Measurements from ENCODE around the gene METTL23. TPM values are rescaled to one million over a fixed set of nuclear protein-coding genes. Genes with fewer than 3 reads are reported as not detected.

Gene METTL23
- total RNA-seq, 1 experiment from 2014 or later: 58.7 TPM

- POLR2A ChIA-PET (ENCODE audit: unreplicated experiment): no interaction called here
- no peak overlapping the region for H3K27ac ChIP-seq (ENCODE audit: low read length)
- peaks cover 7% of the 10 kb centered on the region for H3K36me3 ChIP-seq (ENCODE audit: low read depth, low read length)
- intact Hi-C loops (cut with micrococcal nuclease): no loop called here
- H3K9ac ChIP-seq (ENCODE audit: low read length): no peak overlapping the region
- no peaks in the 10 kb centered on the region for H4K20me1 ChIP-seq (ENCODE audit: low read length)
- no TSS peak for BruUV-seq (replicated peaks)
- H3F3A ChIP-seq (ENCODE audit: low read length, unreplicated experiment): no peaks in the 10 kb centered on the region
- CTCF ChIA-PET: no interaction called here
- no peak overlapping the region for H2AFZ ChIP-seq (ENCODE audit: low read length)
- no peaks in the 10 kb centered on the region for H3K9me3 ChIP-seq (ENCODE audit: low read length)
- H3K79me2 ChIP-seq (ENCODE audit: low read length): no peaks in the 10 kb centered on the region
- no peaks in the 10 kb centered on the region for H3K4me1 ChIP-seq (ENCODE audit: insufficient read depth, low read length)
- H3K9me2 ChIP-seq (replicated peaks; ENCODE audit: low read length): no peaks in the 10 kb centered on the region
- H3K4me3 ChIP-seq (ENCODE audit: low read length): no peak overlapping the region
- H3K27me3 ChIP-seq (ENCODE audit: low read length): no peaks in the 10 kb centered on the region
- H3K4me2 ChIP-seq (ENCODE audit: low read length): no peak overlapping the region
- ATAC-seq (no peak), DNase-seq (no peak)
- no peak for TF ChIP-seq CTCF (conservative IDR thresholded peaks at IDR 0.05; ENCODE audit: low read depth, low read length)
- no peak for TF ChIP-seq EZH2 (IDR thresholded peaks at IDR 0.05; ENCODE audit: low read length, unreplicated experiment)
- no peak for TF ChIP-seq EZH2phosphoT487 (IDR thresholded peaks at IDR 0.05; ENCODE audit: borderline replicate concordance, low read length)
Observed at GRCh38 chr17:76752006-76752405, 25.4 kb downstream of the METTL23 start.

DNA sequence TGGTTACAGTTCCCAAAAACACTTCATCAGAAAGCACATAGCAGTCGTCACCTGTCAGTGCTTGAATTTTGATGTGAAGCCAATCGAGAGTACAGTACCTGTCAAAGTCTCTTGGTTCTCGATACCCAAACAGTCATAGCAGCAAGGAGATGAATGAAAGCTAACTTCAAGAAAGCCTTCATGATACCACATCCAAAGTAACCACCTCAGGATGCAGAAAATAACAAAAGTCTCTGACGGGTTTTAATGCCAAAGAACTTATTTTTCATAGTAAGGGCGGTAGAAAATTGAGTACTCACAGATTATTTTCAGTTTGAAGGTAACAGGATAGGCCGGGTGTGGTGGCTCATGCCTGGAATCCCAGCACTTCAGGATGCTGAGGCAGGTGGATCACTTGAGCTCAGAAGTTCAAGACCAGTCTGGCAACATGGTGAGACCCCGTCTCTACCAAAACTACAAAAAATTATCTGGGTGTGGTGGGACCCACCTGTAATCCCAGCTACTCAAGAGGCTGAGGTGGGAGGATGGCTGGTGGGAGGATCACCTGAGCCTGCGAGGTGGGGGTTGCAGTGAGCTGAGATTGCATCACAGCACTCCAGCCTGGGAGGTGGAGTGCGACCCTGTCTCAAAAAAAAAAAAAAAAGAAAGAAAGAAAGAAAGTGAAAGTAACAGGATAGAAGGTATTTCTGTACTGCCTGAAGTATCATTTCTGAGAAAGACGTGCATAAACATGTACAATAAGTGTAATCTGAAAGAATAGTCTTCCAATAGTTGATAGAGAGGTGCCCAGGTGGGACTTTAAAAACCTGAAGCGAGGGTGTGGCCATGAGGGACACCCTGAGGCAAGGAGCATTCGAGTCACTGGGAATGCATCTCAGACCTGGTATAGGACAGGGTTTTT lies 26.7 kb downstream of the METTL23 start:
- Histone ChIP-seq H3K9me3 (ENCODE audit: low read length) (no peaks in the 10 kb centered on the region), H4K20me1 (ENCODE audit: low read length) (no peaks in the 10 kb centered on the region), H2AFZ (ENCODE audit: low read length) (no peak overlapping the region), H3K27me3 (ENCODE audit: low read length) (no peaks in the 10 kb centered on the region), H3F3A (ENCODE audit: low read length, unreplicated experiment) (no peaks in the 10 kb centered on the region), H3K4me3 (ENCODE audit: low read length) (no peak overlapping the region), H3K4me1 (ENCODE audit: insufficient read depth, low read length) (no peaks in the 10 kb centered on the region), H3K4me2 (ENCODE audit: low read length) (no peak overlapping the region), H3K9ac (ENCODE audit: low read length) (no peak overlapping the region), H3K79me2 (ENCODE audit: low read length) (no peaks in the 10 kb centered on the region), H3K36me3 (ENCODE audit: low read depth, low read length) (peaks cover 12% of the 10 kb centered on the region), H3K9me2 (replicated peaks; ENCODE audit: low read length) (no peaks in the 10 kb centered on the region), H3K27ac (ENCODE audit: low read length) (no peak overlapping the region)
- ChIA-PET POLR2A (ENCODE audit: unreplicated experiment) (no interaction called here), CTCF (no interaction called here)
- no peak for ATAC-seq
- intact Hi-C loops (cut with micrococcal nuclease): no loop called here
- peak; percentile 14 for DNase-seq
- TF ChIP-seq EZH2 (IDR thresholded peaks at IDR 0.05; ENCODE audit: low read length, unreplicated experiment): no peak
- no peak for TF ChIP-seq CTCF (conservative IDR thresholded peaks at IDR 0.05; ENCODE audit: low read depth, low read length)
- no peak for TF ChIP-seq EZH2phosphoT487 (IDR thresholded peaks at IDR 0.05; ENCODE audit: borderline replicate concordance, low read length)
- BruUV-seq (replicated peaks): no TSS peak

DNA sequence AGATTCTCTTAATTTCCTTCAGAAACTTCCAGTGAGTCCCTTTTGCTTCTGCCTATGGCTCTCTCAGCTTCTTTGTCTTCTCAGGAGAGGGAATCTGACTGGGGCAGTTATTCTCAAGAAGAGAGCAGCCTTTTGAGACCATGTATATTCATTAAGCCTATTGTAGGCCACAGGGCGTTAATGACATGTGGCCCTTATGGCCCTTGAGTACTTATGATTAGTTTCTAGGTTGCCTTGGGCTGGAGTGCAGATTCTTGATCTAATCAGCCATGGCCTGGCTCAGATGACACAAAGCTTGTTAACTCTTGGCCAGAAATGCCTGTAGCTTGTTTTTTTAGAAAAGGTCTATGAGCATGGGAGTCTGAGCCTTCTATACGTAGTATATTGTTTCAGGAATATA lies 28.6 kb downstream of the METTL23 start:
- Histone ChIP-seq H3K4me2 (ENCODE audit: low read length) (no peak overlapping the region), H3K9ac (ENCODE audit: low read length) (no peak overlapping the region), H3K27me3 (ENCODE audit: low read length) (no peaks in the 10 kb centered on the region), H2AFZ (ENCODE audit: low read length) (no peak overlapping the region), H3K4me1 (ENCODE audit: insufficient read depth, low read length) (no peaks in the 10 kb centered on the region), H3K36me3 (ENCODE audit: low read depth, low read length) (peaks cover 8% of the 10 kb centered on the region), H3K27ac (ENCODE audit: low read length) (no peak overlapping the region), H3K4me3 (ENCODE audit: low read length) (no peak overlapping the region), H3K9me3 (ENCODE audit: low read length) (no peaks in the 10 kb centered on the region), H3F3A (ENCODE audit: low read length, unreplicated experiment) (no peaks in the 10 kb centered on the region), H3K79me2 (ENCODE audit: low read length) (no peaks in the 10 kb centered on the region), H3K9me2 (replicated peaks; ENCODE audit: low read length) (no peaks in the 10 kb centered on the region), H4K20me1 (ENCODE audit: low read length) (no peaks in the 10 kb centered on the region)
- ChIA-PET POLR2A (ENCODE audit: unreplicated experiment) (no interaction called here), CTCF (no interaction called here)
- no peak for TF ChIP-seq CTCF (conservative IDR thresholded peaks at IDR 0.05; ENCODE audit: low read depth, low read length)
- no peak for TF ChIP-seq EZH2 (IDR thresholded peaks at IDR 0.05; ENCODE audit: low read length, unreplicated experiment)
- no peak for TF ChIP-seq EZH2phosphoT487 (IDR thresholded peaks at IDR 0.05; ENCODE audit: borderline replicate concordance, low read length)
- intact Hi-C loops (cut with micrococcal nuclease): no loop called here
- DNase-seq: no peak
- BruUV-seq (replicated peaks): no TSS peak
- no peak for ATAC-seq
